CD14-positive monocyte (primary cell): Measurements from ENCODE around the gene TNFAIP1. TPM values are rescaled to one million over a fixed set of nuclear protein-coding genes. Genes with fewer than 3 reads are reported as not detected.

ENCODE experiments used
- DNase-seq, 3 donors: peaks; one replicate each; pipeline ENCODE4 v3.0.0-alpha.2; 2011 to 2022
- H2AFZ ChIP-seq: 2 replicates; pipeline ENCODE4 v1.6.0; 2012; ENCODE audit warnings: mild to moderate bottlenecking, low read depth, low read length, inconsistent platforms; ENCODE audit not compliant: insufficient read depth, poor library complexity, severe bottlenecking
- H3K27ac ChIP-seq, 2 donors: 1 replicate in 1 of 2; 2 replicates in 1 of 2; pipeline ENCODE4 v1.5.1; 2012 to 2013; ENCODE audit warnings: low read length in 2 of 2, control low read depth in 1 of 2, inconsistent platforms in 1 of 2, low read depth in 1 of 2, mild to moderate bottlenecking in 1 of 2
- H3K27me3 ChIP-seq, 2 donors: one replicate each; pipeline versions ENCODE4 v1.6.0 to v1.6.1; 2011 to 2013; ENCODE audit warnings: low read length in 2 of 2; ENCODE audit not compliant: control insufficient read depth in 2 of 2, insufficient read depth in 2 of 2
- H3K36me3 ChIP-seq, 2 donors: replicated peaks in 1 of 2; 1 replicate in 1 of 2; 2 replicates in 1 of 2; pipeline versions ENCODE4 v1.5.1 to v1.6.1; 2012 to 2013; ENCODE audit warnings: low read length in 2 of 2, control low read depth in 1 of 2, inconsistent platforms in 1 of 2, mild to moderate bottlenecking in 1 of 2; ENCODE audit not compliant: insufficient read depth in 2 of 2, control insufficient read depth in 1 of 2
- H3K4me1 ChIP-seq, 2 donors: 1 replicate in 1 of 2; 2 replicates in 1 of 2; pipeline versions ENCODE4 v1.5.1 to v1.6.1; 2012 to 2013; ENCODE audit warnings: low read length in 2 of 2, control low read depth in 1 of 2, inconsistent platforms in 1 of 2, mild to moderate bottlenecking in 1 of 2, moderate library complexity in 1 of 2; ENCODE audit not compliant: insufficient read depth in 2 of 2, control insufficient read depth in 1 of 2
- H3K4me2 ChIP-seq: replicated peaks from 2 replicates; pipeline ENCODE3; 2012; ENCODE audit warnings: low read length, moderate library complexity, mild to moderate bottlenecking; ENCODE audit not compliant: poor library complexity, severe bottlenecking; ENCODE audit errors: extremely low read depth
- H3K4me3 ChIP-seq, 3 experiments: fragments of 200-600 bp in 1 of 3; sonication (generic) in 1 of 3; replicated peaks in 1 of 3; 1 replicate in 2 of 3; 2 replicates in 1 of 3; pipeline ENCODE4 v1.5.1; 2011 to 2013; ENCODE audit warnings: low read length in 3 of 3, mild to moderate bottlenecking in 3 of 3, control low read depth in 2 of 3, low read depth in 2 of 3, inconsistent platforms in 1 of 3, moderate library complexity in 1 of 3
- H3K79me2 ChIP-seq: 2 replicates; pipeline ENCODE4 v1.6.0; 2012; ENCODE audit warnings: mild to moderate bottlenecking, control low read depth, inconsistent platforms, low read length, moderate library complexity; ENCODE audit not compliant: insufficient read depth
- H3K9ac ChIP-seq: 2 replicates; pipeline ENCODE4 v1.6.0; 2017; ENCODE audit warnings: low read length, mild to moderate bottlenecking; ENCODE audit not compliant: insufficient read depth, poor library complexity, severe bottlenecking
- H3K9me3 ChIP-seq, 2 donors: replicated peaks in 1 of 2; 1 replicate in 1 of 2; 2 replicates in 1 of 2; pipeline versions ENCODE4 v1.5.1 to v1.6.1; 2012 to 2013; ENCODE audit warnings: low read length in 2 of 2, control low read depth in 1 of 2; ENCODE audit not compliant: control insufficient read depth in 1 of 2, insufficient read depth in 1 of 2
- H4K20me1 ChIP-seq: 2 replicates; pipeline ENCODE4 v1.6.0; 2012; ENCODE audit warnings: mild to moderate bottlenecking, low read length, control low read depth, moderate library complexity; ENCODE audit not compliant: insufficient read depth
- H3K27ac Mint-ChIP-seq, 7 donors: one replicate each; pipeline ENCODE4 v1.8.0; 2020; ENCODE audit warnings: mild to moderate bottlenecking in 7 of 7, mixed read lengths in 7 of 7, moderate library complexity in 6 of 7, inconsistent platforms in 2 of 7
- H3K27me3 Mint-ChIP-seq, 3 donors: one replicate each; pipeline ENCODE4 v1.8.0; 2021 to 2022; ENCODE audit warnings: low read depth in 3 of 3, mild to moderate bottlenecking in 3 of 3, mixed read lengths in 3 of 3, moderate library complexity in 3 of 3, inconsistent platforms in 1 of 3
- H3K36me3 Mint-ChIP-seq, 2 donors: one replicate each; pipeline ENCODE4 v1.8.0; 2020; ENCODE audit warnings: mixed read lengths in 2 of 2, inconsistent platforms in 1 of 2, mild to moderate bottlenecking in 1 of 2
- H3K4me1 Mint-ChIP-seq: one replicate; pipeline ENCODE4 v1.8.0; 2020; ENCODE audit warnings: mild to moderate bottlenecking, mixed read lengths
- H3K4me3 Mint-ChIP-seq, 2 donors: one replicate each; pipeline ENCODE4 v1.8.0; 2020; ENCODE audit warnings: mild to moderate bottlenecking in 2 of 2, mixed read lengths in 2 of 2, moderate library complexity in 1 of 2
- H3K9me3 Mint-ChIP-seq, 7 donors: one replicate each; pipeline ENCODE4 v1.8.0; 2020 to 2022; ENCODE audit warnings: mixed read lengths in 7 of 7, mild to moderate bottlenecking in 6 of 7, moderate library complexity in 6 of 7, inconsistent platforms in 2 of 7
- CTCF ChIP-seq: fragments of 200-600 bp; IDR thresholded peaks from one replicate; pipeline ENCODE4 v1.8.0; 2022; ENCODE audit warnings: antibody characterized with exemption, mild to moderate bottlenecking
- WGBS: methylation state at CpG from one replicate; pipeline ENCODE4 v1.1.5; 2013; ENCODE audit warnings: missing lambda C conversion rate; ENCODE audit not compliant: insufficient coverage; 5-methylcytosine and 5-hydroxymethylcytosine counted together
- intact Hi-C, 2 donors: fragments of 100-400 bp; cut with micrococcal nuclease; formaldehyde crosslinking; loops; one replicate each; pipeline versions ENCODE4 v1.15.0 to v1.15.1; 2023
- polyA plus RNA-seq, 3 donors: library from polyadenylated mRNA; depleted of rRNA in 1 of 3; unstranded in 2 of 3; stranded (reverse) in 1 of 3; fragments of 300-500 nt in 2 of 3; fragments of >200 nt in 1 of 3; fragmentation: Illumina TruSeq in 2 of 3; gene quantifications; 1 replicate in 2 of 3; 2 replicates in 1 of 3; pipeline ENCODE4 v1.2.3, GENCODE V29; 2012 to 2021

The TNFAIP1 gene
- polyA plus RNA-seq, 3 donors, result 7.2 to 9.5 (median 9.4) TPM

DNA sequence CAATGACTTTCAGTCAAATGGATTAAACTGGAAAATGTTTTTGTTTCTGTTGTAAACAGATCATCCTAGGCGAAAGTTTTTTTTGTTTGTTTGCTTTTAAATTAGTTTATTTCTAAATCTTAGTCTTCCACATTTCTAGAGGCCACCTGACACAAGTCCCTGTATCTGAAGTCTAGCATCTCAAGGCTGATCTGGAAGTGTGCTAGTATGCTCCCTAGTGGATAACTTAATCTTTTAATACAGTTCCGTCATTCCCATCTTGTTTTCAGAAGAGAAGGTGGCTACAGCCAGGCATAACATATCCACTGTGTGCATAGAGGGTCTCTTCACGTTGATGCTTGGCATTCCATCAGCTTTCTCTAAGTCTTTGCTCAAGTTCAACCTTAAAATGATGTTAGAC is 7.9 kb upstream of the TNFAIP1 start:
- H3K27me3 Mint-ChIP-seq, result peaks cover 0 to 1% (median 0%) of the 10 kb centered on the region in 3 donors
- Histone ChIP-seq H4K20me1 (no peaks in the 10 kb centered on the region), H3K79me2 (peaks cover 25% of the 10 kb centered on the region), H3K9me3 (no peaks in the 10 kb centered on the region), H3K9ac (no peak overlapping the region), H3K27me3 (no peaks in the 10 kb centered on the region), H3K36me3 (peaks cover 42 to 67% of the 10 kb centered on the region in 2 donors), H3K4me1 (peaks cover 17 to 20% of the 10 kb centered on the region in 2 donors), H3K27ac (no peak overlapping the region), H2AFZ (no peak overlapping the region), H3K4me2 (no peak overlapping the region), H3K4me3 (no peak overlapping the region)
- intact Hi-C loops, result no loop called here
- H3K4me1 Mint-ChIP-seq, result peaks cover 20% of the 10 kb centered on the region
- H3K36me3 Mint-ChIP-seq, result peaks cover 51 to 68% of the 10 kb centered on the region in 2 donors
- no peaks in the 10 kb centered on the region for H3K9me3 Mint-ChIP-seq
- 80% methylated on average over 1 of the region's 3 CpGs for WGBS
- DNase-seq, result no peak
- no peak overlapping the region for H3K27ac Mint-ChIP-seq
- no peak overlapping the region for H3K4me3 Mint-ChIP-seq
- no peak for TF ChIP-seq CTCF

- Mint-ChIP-seq H3K4me1 (peaks cover 26% of the 10 kb centered on the region), H3K36me3 (peaks cover 51 to 68% of the 10 kb centered on the region in 2 donors), H3K27me3 (peaks cover 0 to 1% (median 0%) of the 10 kb centered on the region in 3 donors), H3K27ac (no peak overlapping the region), H3K4me3 (no peak overlapping the region), H3K9me3 (no peaks in the 10 kb centered on the region)
- Histone ChIP-seq H3K36me3 (peaks cover 42 to 67% of the 10 kb centered on the region in 2 donors), H3K9ac (no peak overlapping the region), H3K79me2 (peaks cover 25% of the 10 kb centered on the region), H3K4me1 (peaks cover 21 to 24% of the 10 kb centered on the region in 2 donors), H3K4me3 (no peak overlapping the region), H3K27ac (no peak overlapping the region), H4K20me1 (no peaks in the 10 kb centered on the region), H2AFZ (no peak overlapping the region), H3K4me2 (no peak overlapping the region), H3K27me3 (no peaks in the 10 kb centered on the region), H3K9me3 (no peaks in the 10 kb centered on the region)
- no peak for DNase-seq
- 100% methylated on average over 1 of the region's 4 CpGs for WGBS
- intact Hi-C loops, result no loop called here
- no peak for TF ChIP-seq CTCF
Observed at GRCh38 chr17:28328325-28328724, 7.2 kb upstream of the TNFAIP1 start.
